ENCODE measurements around the gene HGFAC.

The HGFAC gene

DNA sequence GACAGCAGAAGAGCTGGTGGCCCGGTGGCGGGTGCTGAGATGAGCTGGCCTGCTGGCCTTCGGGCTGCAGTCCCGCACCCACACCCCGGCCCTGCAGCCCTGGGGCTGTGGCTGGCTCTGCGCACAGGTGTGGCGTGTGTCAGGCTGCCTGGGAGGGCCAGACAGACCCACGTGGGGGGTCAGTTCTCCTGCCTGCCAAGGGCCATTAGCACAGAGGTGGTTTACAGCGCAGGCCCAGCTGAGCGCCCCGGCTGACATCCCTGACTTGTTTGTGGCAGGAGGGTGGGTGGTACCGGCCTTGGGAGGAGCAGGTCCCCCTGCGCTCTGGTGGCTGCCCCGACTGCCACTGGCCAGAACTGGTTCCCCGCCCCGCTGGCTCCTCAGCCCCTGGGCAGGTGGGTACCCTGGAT, 9.4 kb upstream of the HGFAC start:
- no peak for DNase-seq (ENCODE audit: low read depth, low spot score)
- no peak overlapping the region for H3K9ac ChIP-seq (ENCODE audit: insufficient read length)
- H3K27ac ChIP-seq, result no peak overlapping the region
- TF ChIP-seq EZH2 (IDR thresholded peaks at IDR 0.05) (no peak), POLR2AphosphoS5 (IDR thresholded peaks at IDR 0.05; ENCODE audit: borderline replicate concordance, low read depth, low read length) (no peak)
- H3K9me3 ChIP-seq (ENCODE audit: low read depth, low read length), result no peaks in the 10 kb centered on the region
- no peak overlapping the region for H3K4me3 ChIP-seq
- no peaks in the 10 kb centered on the region for H3K36me3 ChIP-seq (ENCODE audit: insufficient read depth, low read length)

DNA sequence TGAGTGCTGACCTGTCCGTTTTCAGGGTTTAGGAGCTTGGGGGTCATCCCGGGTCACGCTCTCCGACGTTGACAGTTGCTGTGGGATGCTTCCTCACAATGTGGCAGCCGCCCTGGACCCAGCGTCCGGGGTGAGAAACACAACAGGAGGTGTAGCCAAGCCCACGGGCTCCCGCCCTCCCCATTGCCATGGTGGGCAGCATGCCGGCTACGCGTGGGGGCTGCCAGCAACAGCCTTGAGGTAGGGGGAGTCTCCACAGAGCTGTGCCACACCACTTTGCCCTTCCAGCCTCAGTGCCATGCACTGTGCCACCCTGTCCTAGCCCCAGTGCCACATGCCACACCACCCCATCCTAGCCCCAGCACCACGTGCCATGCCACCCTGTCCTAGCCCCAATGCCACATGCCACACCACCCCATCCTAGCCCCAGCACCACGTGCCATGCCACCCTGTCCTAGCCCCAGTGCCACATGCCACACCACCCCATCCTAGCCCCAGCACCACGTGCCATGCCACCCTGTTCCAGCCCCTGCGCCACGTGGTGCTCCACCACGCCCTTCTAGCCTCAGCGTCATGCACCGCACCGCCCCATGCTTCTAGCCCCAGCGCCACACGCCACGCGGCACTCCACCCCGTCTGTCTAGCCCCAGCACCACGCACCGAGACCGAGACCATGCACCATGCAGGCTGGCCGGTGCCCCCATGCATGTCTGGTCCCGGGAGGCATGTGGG, 8.5 kb upstream of the HGFAC start:
- Histone ChIP-seq H3K36me3 (ENCODE audit: insufficient read depth, low read length) (no peaks in the 10 kb centered on the region), H3K27ac (no peak overlapping the region)

DNA sequence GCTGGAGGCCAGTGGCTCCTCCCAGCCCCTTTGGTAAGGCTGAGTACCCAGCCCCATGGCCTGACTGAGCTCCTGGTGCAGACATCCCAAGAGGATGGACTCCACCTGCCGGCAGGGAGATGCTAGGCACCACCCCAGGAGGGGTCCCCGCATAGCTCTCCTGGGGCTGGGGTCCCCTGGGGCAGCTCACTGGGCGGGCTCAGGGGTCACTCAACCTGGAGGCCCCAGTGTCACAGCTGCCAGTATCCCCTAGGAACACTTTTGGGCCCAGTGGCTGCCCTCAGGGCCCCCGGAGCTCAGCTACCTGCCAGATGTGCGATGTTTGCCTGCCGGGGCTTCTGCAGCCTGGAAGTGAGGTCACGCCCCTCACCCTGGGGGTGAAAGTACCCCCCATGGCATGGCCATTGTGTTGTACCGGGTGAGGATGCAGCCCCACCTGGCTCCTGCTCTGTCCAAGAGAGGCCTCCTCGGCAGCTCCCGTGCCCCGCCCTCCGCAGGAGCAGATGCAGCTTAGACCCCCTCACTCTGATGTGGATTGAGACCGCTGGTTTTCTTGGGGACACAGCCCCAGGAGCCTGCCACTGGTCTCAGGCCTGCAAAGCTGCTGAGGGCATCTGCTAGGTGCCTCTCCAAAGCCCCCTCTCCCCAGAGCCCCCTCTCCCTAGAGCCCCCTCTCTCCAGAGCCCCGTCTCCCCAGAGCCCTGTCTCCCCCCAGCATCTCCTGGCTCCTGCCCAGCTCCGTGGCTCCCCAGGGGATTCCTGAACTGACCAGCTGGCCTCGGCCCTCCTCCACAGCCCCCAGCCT, 6.7 kb upstream of the HGFAC start:
- Histone ChIP-seq H3K9me3 (ENCODE audit: low read depth, low read length) (no peaks in the 10 kb centered on the region), H3K9ac (ENCODE audit: insufficient read length) (no peak overlapping the region), H3K36me3 (ENCODE audit: insufficient read depth, low read length) (no peaks in the 10 kb centered on the region), H3K4me3 (no peak overlapping the region), H3K27ac (no peak overlapping the region)
- TF ChIP-seq EZH2 (IDR thresholded peaks at IDR 0.05), result no peak
- no peak for TF ChIP-seq FOXP2 (optimal IDR thresholded peaks at IDR 0.05; ENCODE audit: control extremely low read depth, extremely low read length, insufficient read depth)
- no peak for TF ChIP-seq POLR2AphosphoS5 (IDR thresholded peaks at IDR 0.05; ENCODE audit: borderline replicate concordance, low read depth, low read length)
- DNase-seq (ENCODE audit: low read depth, low spot score), result no peak

More for the DNA sequence above, 8.5 kb upstream of the HGFAC start:
- H3K4me3 ChIP-seq, result no peak overlapping the region
- TF ChIP-seq EZH2 (IDR thresholded peaks at IDR 0.05), result no peak
- TF ChIP-seq FOXP2 (optimal IDR thresholded peaks at IDR 0.05; ENCODE audit: control extremely low read depth, extremely low read length, insufficient read depth), result no peak
- TF ChIP-seq POLR2AphosphoS5 (IDR thresholded peaks at IDR 0.05; ENCODE audit: borderline replicate concordance, low read depth, low read length), result no peak
- no peak overlapping the region for H3K9ac ChIP-seq (ENCODE audit: insufficient read length)
- no peaks in the 10 kb centered on the region for H3K9me3 ChIP-seq (ENCODE audit: low read depth, low read length)
- DNase-seq (ENCODE audit: low read depth, low spot score), result no peak

DNA sequence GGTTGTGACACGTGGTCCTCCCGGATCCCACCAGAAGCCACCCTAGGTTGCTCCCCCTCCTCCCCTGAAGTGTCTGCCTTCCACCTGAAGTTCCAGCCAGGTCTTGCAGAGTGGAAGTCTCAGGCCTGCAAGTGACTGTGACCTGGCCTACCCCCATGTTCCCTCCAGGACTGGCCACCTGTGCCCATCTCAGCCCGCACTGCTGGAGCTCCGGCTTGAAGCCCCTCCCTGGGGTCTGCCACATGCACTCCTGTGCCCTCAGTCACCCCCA, 6.1 kb upstream of the HGFAC start:
- no peak overlapping the region for H3K4me3 ChIP-seq
- no peak overlapping the region for H3K9ac ChIP-seq (ENCODE audit: insufficient read length)
- no peaks in the 10 kb centered on the region for H3K9me3 ChIP-seq (ENCODE audit: low read depth, low read length)
- H3K27ac ChIP-seq, result no peak overlapping the region
- no peak for DNase-seq (ENCODE audit: low read depth, low spot score)
- TF ChIP-seq EZH2 (IDR thresholded peaks at IDR 0.05) (no peak), FOXP2 (optimal IDR thresholded peaks at IDR 0.05; ENCODE audit: control extremely low read depth, extremely low read length, insufficient read depth) (no peak), POLR2AphosphoS5 (IDR thresholded peaks at IDR 0.05; ENCODE audit: borderline replicate concordance, low read depth, low read length) (no peak)
- H3K36me3 ChIP-seq (ENCODE audit: insufficient read depth, low read length), result no peaks in the 10 kb centered on the region

DNA sequence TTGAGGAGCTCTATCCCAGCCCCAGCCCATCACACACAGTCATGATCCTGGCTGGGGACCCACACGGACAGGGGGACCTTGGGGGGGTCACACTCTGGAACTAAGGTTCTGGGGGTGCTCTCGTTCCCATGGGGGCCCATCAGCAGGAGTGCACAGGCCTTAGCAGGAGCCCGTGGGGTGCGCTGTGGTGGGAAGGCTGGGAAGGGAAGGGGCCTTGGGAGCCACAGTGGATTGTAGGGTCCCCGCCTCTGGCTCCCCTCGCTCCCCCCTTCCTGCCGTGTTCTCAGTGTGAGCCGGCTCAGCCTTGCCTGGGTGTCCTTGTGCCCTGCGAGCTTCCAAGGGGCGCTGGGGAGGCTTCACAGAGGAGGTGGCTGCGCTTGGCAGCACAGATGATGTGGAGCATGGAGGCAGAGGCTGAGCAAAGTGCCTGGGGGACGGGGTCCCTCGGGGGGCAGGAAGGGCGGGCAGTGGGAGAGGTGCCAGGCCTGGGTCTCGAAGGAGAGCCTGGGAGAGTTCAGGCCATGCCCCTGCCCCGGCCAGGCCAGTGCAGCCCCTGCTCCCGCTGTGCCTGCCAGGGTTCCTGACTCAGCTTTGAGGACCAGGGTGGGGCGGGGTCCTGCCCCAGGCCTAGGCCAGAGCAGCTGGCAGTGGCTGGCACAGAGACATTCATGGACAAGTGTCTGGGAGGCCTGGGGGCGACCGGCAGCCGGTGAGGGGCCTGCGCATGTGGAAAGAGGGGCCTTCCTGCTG, 5.5 kb upstream of the HGFAC start:
- H3K27ac ChIP-seq, result no peak overlapping the region
- TF ChIP-seq FOXP2 (optimal IDR thresholded peaks at IDR 0.05; ENCODE audit: control extremely low read depth, extremely low read length, insufficient read depth) (no peak), POLR2AphosphoS5 (IDR thresholded peaks at IDR 0.05; ENCODE audit: borderline replicate concordance, low read depth, low read length) (no peak), EZH2 (IDR thresholded peaks at IDR 0.05) (no peak)
- no peak overlapping the region for H3K4me3 ChIP-seq
- H3K9ac ChIP-seq (ENCODE audit: insufficient read length), result no peak overlapping the region
- no peak for DNase-seq (ENCODE audit: low read depth, low spot score)
- H3K9me3 ChIP-seq (ENCODE audit: low read depth, low read length), result no peaks in the 10 kb centered on the region
- no peaks in the 10 kb centered on the region for H3K36me3 ChIP-seq (ENCODE audit: insufficient read depth, low read length)

DNA sequence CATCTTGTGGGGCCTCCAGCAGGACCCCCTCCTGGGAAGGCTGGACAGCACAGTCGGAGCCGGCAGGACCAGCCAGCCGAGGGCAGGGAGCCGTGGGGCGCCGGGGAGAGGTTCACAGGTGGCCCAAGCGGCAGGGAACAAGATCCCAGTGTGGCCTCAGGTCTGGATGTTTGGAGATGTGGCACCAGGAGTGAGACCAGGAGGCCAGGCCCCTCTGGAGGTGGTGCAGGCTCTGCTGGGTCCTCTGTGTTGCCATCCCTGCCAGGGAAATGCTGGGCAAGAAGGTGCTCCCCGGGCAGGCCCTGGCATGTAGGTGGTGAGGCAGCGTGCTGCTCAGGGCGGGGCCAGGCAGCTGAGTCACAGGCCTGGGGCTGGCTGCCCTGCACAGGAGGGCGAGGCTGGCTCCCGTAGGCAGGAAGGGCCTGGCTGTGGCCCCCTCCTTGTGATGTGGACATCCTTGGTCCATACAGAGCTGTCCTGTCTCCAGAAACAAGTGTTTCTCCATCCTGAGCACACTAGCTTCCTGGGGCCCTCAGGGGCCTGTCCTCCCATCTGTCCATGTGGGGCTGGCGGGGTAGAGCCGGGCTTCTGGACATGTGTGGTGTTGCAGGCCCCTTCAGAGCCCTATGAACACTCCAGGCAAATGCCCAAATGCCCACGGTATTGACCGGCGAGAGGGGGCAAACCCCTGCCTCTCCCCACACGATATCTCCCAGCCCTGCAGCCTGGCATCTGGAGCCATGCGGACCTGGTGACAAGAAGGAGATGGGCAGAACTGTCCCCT, 4.8 kb upstream of the HGFAC start:
- TF ChIP-seq POLR2AphosphoS5 (IDR thresholded peaks at IDR 0.05; ENCODE audit: borderline replicate concordance, low read depth, low read length), result no peak
- no peak for TF ChIP-seq EZH2 (IDR thresholded peaks at IDR 0.05)
- no peak for TF ChIP-seq FOXP2 (optimal IDR thresholded peaks at IDR 0.05; ENCODE audit: control extremely low read depth, extremely low read length, insufficient read depth)
- no peak overlapping the region for H3K27ac ChIP-seq

DNA sequence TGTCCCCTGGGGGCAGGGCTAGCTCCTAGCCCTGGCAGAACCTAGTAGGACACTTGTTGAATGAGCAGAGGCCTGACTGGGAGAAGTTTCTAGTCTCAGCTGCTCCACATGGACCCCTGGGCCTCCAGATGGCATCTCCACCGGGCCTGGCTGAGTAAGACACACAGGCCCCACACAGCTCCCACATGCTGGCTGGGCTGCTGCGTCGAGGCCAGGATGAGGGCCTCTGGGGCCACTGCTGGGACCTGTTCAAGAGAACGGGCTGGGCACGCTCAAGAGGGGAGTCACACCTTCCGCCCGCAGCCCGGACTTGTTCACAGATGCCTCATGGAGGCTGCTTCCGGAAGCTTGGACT, 4.2 kb upstream of the HGFAC start:
- TF ChIP-seq POLR2AphosphoS5 (IDR thresholded peaks at IDR 0.05; ENCODE audit: borderline replicate concordance, low read depth, low read length), result no peak
- TF ChIP-seq FOXP2 (optimal IDR thresholded peaks at IDR 0.05; ENCODE audit: control extremely low read depth, extremely low read length, insufficient read depth), result no peak
- no peak for TF ChIP-seq EZH2 (IDR thresholded peaks at IDR 0.05)
- Histone ChIP-seq H3K4me3 (no peak overlapping the region), H3K9me3 (ENCODE audit: low read depth, low read length) (no peaks in the 10 kb centered on the region), H3K27ac (no peak overlapping the region), H3K36me3 (ENCODE audit: insufficient read depth, low read length) (no peaks in the 10 kb centered on the region), H3K9ac (ENCODE audit: insufficient read length) (no peak overlapping the region)
- no peak for DNase-seq (ENCODE audit: low read depth, low spot score)

More for the DNA sequence above, 4.8 kb upstream of the HGFAC start:
- DNase-seq (ENCODE audit: low read depth, low spot score), result no peak
- H3K9me3 ChIP-seq (ENCODE audit: low read depth, low read length), result no peaks in the 10 kb centered on the region
- no peak overlapping the region for H3K9ac ChIP-seq (ENCODE audit: insufficient read length)
- no peak overlapping the region for H3K4me3 ChIP-seq
- no peaks in the 10 kb centered on the region for H3K36me3 ChIP-seq (ENCODE audit: insufficient read depth, low read length)

All from SK-N-MC (cell line).